GM12878 (cell line): Measurements from ENCODE around the gene KCTD2.

ENCODE experiments used
- CTCF ChIP-seq, 3 experiments: IDR thresholded peaks in 2 of 3; conservative IDR thresholded peaks in 1 of 3; 2 replicates each; pipeline ENCODE4 v1.5.1; 2011; ENCODE audit warnings: low read depth in 3 of 3, low read length in 3 of 3, mild to moderate bottlenecking in 3 of 3, control low read depth in 2 of 3, moderate library complexity in 2 of 3, inconsistent platforms in 1 of 3, mixed read lengths in 1 of 3; ENCODE audit not compliant: control insufficient read depth in 2 of 3, insufficient read depth in 1 of 3; ENCODE audit errors: extremely low read depth in 1 of 3
- POLR2A ChIP-seq: IDR thresholded peaks from 2 replicates; pipeline ENCODE4 v1.6.1; 2011; ENCODE audit warnings: low read depth, mild to moderate bottlenecking, low read length

GRCh38 chr17:75088465-75089417 is 41.7 kb downstream of the KCTD2 start:
- TF ChIP-seq POLR2A (no peak), CTCF (IDR thresholded peaks at IDR 0.05 in 2 of 3, conservative IDR thresholded peaks at IDR 0.05 in 1 of 3; ENCODE audit: control insufficient read depth in 2 of 3, extremely low read depth in 1 of 3, insufficient read depth in 1 of 3, low read depth in 3 of 3, low read length in 3 of 3) (no peak; a peak in 1 of 6 replicates)
